ENCODE measurements around the gene FBL. TPM values are rescaled to one million over a fixed set of nuclear protein-coding genes. Genes with fewer than 3 reads are reported as not detected.

Gene FBL
- total RNA-seq, 1 experiment from 2014 or later, result 597 TPM

GRCh38 chr19:39840492-39840891 lies 5.7 kb downstream of the FBL start:
- Histone ChIP-seq H3K27ac (no peak overlapping the region), H3K27me3 (no peaks in the 10 kb centered on the region), H3K36me3 (peaks cover 56% of the 10 kb centered on the region), H3K4me3 (no peak overlapping the region), H3K4me1 (peaks cover 35% of the 10 kb centered on the region), H3K9me3 (replicated peaks) (no peaks in the 10 kb centered on the region)
- DNase-seq, result no peak

GRCh38 chr19:39839678-39840327 lies 6.4 kb downstream of the FBL start:
- H3K27ac ChIP-seq, result no peak overlapping the region
- H3K36me3 ChIP-seq, result peaks cover 63% of the 10 kb centered on the region

GRCh38 chr19:39838569-39838968 lies 7.6 kb downstream of the FBL start:
- Histone ChIP-seq H3K4me3 (no peak overlapping the region), H3K36me3 (peaks cover 70% of the 10 kb centered on the region), H3K27ac (no peak overlapping the region), H3K9me3 (replicated peaks) (no peaks in the 10 kb centered on the region), H3K4me1 (peaks cover 29% of the 10 kb centered on the region; the same call in 1 of the 2 replicates), H3K27me3 (no peaks in the 10 kb centered on the region)
- DNase-seq, result no peak

More at GRCh38 chr19:39839678-39840327, 6.4 kb downstream of the FBL start:
- no peak overlapping the region for H3K4me3 ChIP-seq
- no peaks in the 10 kb centered on the region for H3K27me3 ChIP-seq
- DNase-seq, result peak; percentile 71 to 73
- no peaks in the 10 kb centered on the region for H3K9me3 ChIP-seq (replicated peaks)
- peaks cover 30% of the 10 kb centered on the region for H3K4me1 ChIP-seq

GRCh38 chr19:39837978-39838377 lies 8.2 kb downstream of the FBL start:
- peaks cover 70% of the 10 kb centered on the region for H3K36me3 ChIP-seq
- no peaks in the 10 kb centered on the region for H3K9me3 ChIP-seq (replicated peaks)
- peaks cover 29% of the 10 kb centered on the region; the same call in 1 of the 2 replicates for H3K4me1 ChIP-seq
- H3K4me3 ChIP-seq, result no peak overlapping the region
- no peaks in the 10 kb centered on the region for H3K27me3 ChIP-seq
- H3K27ac ChIP-seq, result no peak overlapping the region
- no peak for DNase-seq

- peak overlapping the region; percentile 89 for H3K27ac ChIP-seq
- DNase-seq, result no peak
- no peaks in the 10 kb centered on the region for H3K27me3 ChIP-seq
- H3K9me3 ChIP-seq (replicated peaks), result no peaks in the 10 kb centered on the region
- H3K4me1 ChIP-seq, result peaks cover 20% of the 10 kb centered on the region
- peak overlapping the region; percentile 65 for H3K4me3 ChIP-seq
- H3K36me3 ChIP-seq, result peaks cover 77% of the 10 kb centered on the region
These were observed 11.8 kb downstream of the FBL start for GRCh38 chr19:39834287-39834841.

- H3K36me3 ChIP-seq, result peaks cover 73% of the 10 kb centered on the region
- peaks cover 20% of the 10 kb centered on the region for H3K4me1 ChIP-seq
- H3K27me3 ChIP-seq, result no peaks in the 10 kb centered on the region
- H3K9me3 ChIP-seq (replicated peaks), result no peaks in the 10 kb centered on the region
- peak within 1 kb of the TSS; percentile 65 for H3K4me3 ChIP-seq
- peak; percentile 100 for DNase-seq
- peak within 1 kb of the TSS; percentile 89 for H3K27ac ChIP-seq
These were observed 12.5 kb downstream of the FBL start, which contains the start of gene DYRK1B for GRCh38 chr19:39833464-39834286. Gene DYRK1B, minus strand, starts transcription at chr19:39834162. Its CDS starts 2,295 bp downstream, at chr19:39831867.

GRCh38 chr19:39833160-39833463 lies 13.1 kb downstream of the FBL start:
- no peak for DNase-seq
- Histone ChIP-seq H3K27me3 (no peaks in the 10 kb centered on the region), H3K27ac (peak overlapping the region; percentile 89), H3K36me3 (peaks cover 70% of the 10 kb centered on the region), H3K9me3 (replicated peaks) (no peaks in the 10 kb centered on the region), H3K4me3 (peak overlapping the region; percentile 65), H3K4me1 (peaks cover 20% of the 10 kb centered on the region)

GRCh38 chr19:39832341-39833083 lies 13.7 kb downstream of the FBL start:
- peak; percentile 75 to 82 for DNase-seq
- Histone ChIP-seq H3K4me3 (peak overlapping the region; percentile 65), H3K36me3 (peaks cover 70% of the 10 kb centered on the region), H3K27me3 (no peaks in the 10 kb centered on the region), H3K9me3 (replicated peaks) (no peaks in the 10 kb centered on the region), H3K27ac (peak overlapping the region; percentile 89), H3K4me1 (peaks cover 20% of the 10 kb centered on the region)

GRCh38 chr19:39831679-39832078 lies 14.5 kb downstream of the FBL start:
- no peaks in the 10 kb centered on the region for H3K9me3 ChIP-seq (replicated peaks)
- peaks cover 67% of the 10 kb centered on the region for H3K36me3 ChIP-seq
- peaks cover 20% of the 10 kb centered on the region for H3K4me1 ChIP-seq
- no peak overlapping the region for H3K27ac ChIP-seq
- H3K4me3 ChIP-seq, result no peak overlapping the region
- H3K27me3 ChIP-seq, result no peaks in the 10 kb centered on the region
- no peak for DNase-seq

GRCh38 chr19:39830847-39831246 lies 15.3 kb downstream of the FBL start:
- DNase-seq, result no peak
- Histone ChIP-seq H3K27me3 (no peaks in the 10 kb centered on the region), H3K27ac (no peak overlapping the region), H3K4me1 (peaks cover 20% of the 10 kb centered on the region), H3K9me3 (replicated peaks) (no peaks in the 10 kb centered on the region), H3K36me3 (peaks cover 65% of the 10 kb centered on the region), H3K4me3 (no peak overlapping the region)

GRCh38 chr19:39830406-39830805 lies 15.8 kb downstream of the FBL start:
- Histone ChIP-seq H3K27ac (no peak overlapping the region), H3K36me3 (peaks cover 64% of the 10 kb centered on the region), H3K27me3 (no peaks in the 10 kb centered on the region), H3K9me3 (replicated peaks) (no peaks in the 10 kb centered on the region), H3K4me3 (no peak overlapping the region), H3K4me1 (peaks cover 20% of the 10 kb centered on the region)
- DNase-seq, result no peak

- no peak overlapping the region for H3K27ac ChIP-seq
- H3K9me3 ChIP-seq (replicated peaks), result no peaks in the 10 kb centered on the region
- no peak overlapping the region for H3K4me3 ChIP-seq
- H3K27me3 ChIP-seq, result no peaks in the 10 kb centered on the region
- H3K4me1 ChIP-seq, result peaks cover 22% of the 10 kb centered on the region
- H3K36me3 ChIP-seq, result peaks cover 60% of the 10 kb centered on the region
- no peak for DNase-seq
These were observed 16.4 kb downstream of the FBL start for GRCh38 chr19:39829702-39830275.

- peaks cover 16% of the 10 kb centered on the region for H3K4me1 ChIP-seq
- no peaks in the 10 kb centered on the region for H3K9me3 ChIP-seq (replicated peaks)
- no peak overlapping the region for H3K4me3 ChIP-seq
- no peak for DNase-seq
- H3K27ac ChIP-seq, result no peak overlapping the region
- no peaks in the 10 kb centered on the region for H3K27me3 ChIP-seq
- peaks cover 54% of the 10 kb centered on the region for H3K36me3 ChIP-seq
These were observed 17.5 kb downstream of the FBL start for GRCh38 chr19:39828654-39829032.

GRCh38 chr19:39828015-39828653 lies 18.0 kb downstream of the FBL start:
- Histone ChIP-seq H3K27ac (no peak overlapping the region), H3K9me3 (replicated peaks) (no peaks in the 10 kb centered on the region), H3K4me1 (peaks cover 16% of the 10 kb centered on the region), H3K27me3 (no peaks in the 10 kb centered on the region), H3K4me3 (no peak overlapping the region), H3K36me3 (peaks cover 54% of the 10 kb centered on the region)
- no peak for DNase-seq
